H1 (cell line): Measurements from ENCODE around the gene CHMP5. TPM values are rescaled to one million over a fixed set of nuclear protein-coding genes. Genes with fewer than 3 reads are reported as not detected.

ENCODE experiments used
- CTCF ChIA-PET: fragments of 300-600 bp; sonication (Branson Sonifier 250); formaldehyde crosslinking; loops from one replicate; lab custom pipeline; 2021; ENCODE audit not compliant: partially characterized antibody; lab: Charles Lee
- POLR2A ChIA-PET: fragments of 300-600 bp; sonication (Branson Sonifier 250); formaldehyde crosslinking; loops from one replicate; lab custom pipeline; 2021; ENCODE audit warnings: inconsistent platforms; ENCODE audit not compliant: partially characterized antibody; lab: Charles Lee
- DNase-seq, 2 experiments: peaks; one replicate each; pipeline versions ENCODE4 v3.0.0 to v3.0.0-alpha.2; 2010 to 2022; ENCODE audit warnings: low spot score in 2 of 2, low read depth in 1 of 2, mixed read lengths in 1 of 2
- FAIRE-seq: peaks from 2 replicates; lab custom pipeline; 2011; peaks lifted over from hg19 to GRCh38; lab: Jason Lieb, UNC
- H2AFZ ChIP-seq: 2 replicates; pipeline ENCODE4 v1.8.1; 2012; ENCODE audit warnings: low read length, inconsistent platforms
- H2AK5ac ChIP-seq: 2 replicates; pipeline ENCODE4 v1.6.1; 2013; ENCODE audit warnings: low read depth, low read length
- H2BK120ac ChIP-seq: replicated peaks from 2 replicates; pipeline ENCODE3; 2013; ENCODE audit warnings: low read depth, low read length, inconsistent platforms
- H2BK12ac ChIP-seq: 2 replicates; pipeline ENCODE4 v1.6.1; 2013; ENCODE audit warnings: low read depth, low read length
- H2BK15ac ChIP-seq: 2 replicates; pipeline ENCODE4 v1.6.1; 2013; ENCODE audit warnings: low read length
- H2BK20ac ChIP-seq: 2 replicates; pipeline ENCODE4 v1.6.1; 2013; ENCODE audit warnings: low read length
- H2BK5ac ChIP-seq: 2 replicates; pipeline ENCODE4 v1.6.1; 2013; ENCODE audit warnings: low read depth, low read length
- H3K14ac ChIP-seq: 2 replicates; pipeline ENCODE4 v1.6.1; 2013; ENCODE audit warnings: inconsistent platforms; ENCODE audit not compliant: insufficient read length
- H3K18ac ChIP-seq: 2 replicates; pipeline ENCODE4 v1.6.1; 2013; ENCODE audit warnings: low read length; ENCODE audit errors: extremely low read depth
- H3K23ac ChIP-seq: 2 replicates; pipeline ENCODE4 v1.6.1; 2013; ENCODE audit warnings: inconsistent platforms; ENCODE audit not compliant: insufficient read length
- H3K23me2 ChIP-seq: 2 replicates; pipeline ENCODE4 v1.6.1; 2013; ENCODE audit warnings: low read depth, low read length
- H3K27ac ChIP-seq: 2 replicates; pipeline ENCODE4 v1.6.1; 2011; ENCODE audit warnings: low read depth, low read length, inconsistent platforms
- H3K27me3 ChIP-seq, 4 experiments: replicated peaks in 1 of 4; 1 replicate in 1 of 4; 2 replicates in 3 of 4; pipeline versions ENCODE4 v1.6.1 to v1.8.1; 2011 to 2013; ENCODE audit warnings: low read length in 3 of 4, mild to moderate bottlenecking in 3 of 4, inconsistent platforms in 2 of 4, mixed read lengths in 2 of 4, moderate library complexity in 1 of 4; ENCODE audit not compliant: control insufficient read depth in 3 of 4, insufficient read depth in 3 of 4; ENCODE audit errors: extremely low read depth in 1 of 4
- H3K36me3 ChIP-seq, 4 experiments: 2 replicates each; pipeline versions ENCODE4 v1.6.1 to v1.8.1; 2011 to 2013; ENCODE audit warnings: mild to moderate bottlenecking in 4 of 4, low read length in 3 of 4, moderate library complexity in 2 of 4, control low read depth in 1 of 4, inconsistent platforms in 1 of 4; ENCODE audit not compliant: insufficient read depth in 4 of 4, control insufficient read depth in 2 of 4
- H3K4ac ChIP-seq: replicated peaks from 2 replicates; pipeline ENCODE3; 2013; ENCODE audit warnings: low read length, low read depth, mixed read lengths, inconsistent platforms; ENCODE audit not compliant: insufficient read length
- H3K4me1 ChIP-seq, 4 experiments: replicated peaks in 1 of 4; 1 replicate in 1 of 4; 2 replicates in 3 of 4; pipeline versions ENCODE4 v1.6.1 to v1.8.1; 2011 to 2013; ENCODE audit warnings: low read length in 3 of 4, inconsistent platforms in 2 of 4, mixed read lengths in 1 of 4; ENCODE audit not compliant: insufficient read depth in 4 of 4, control insufficient read depth in 3 of 4
- H3K4me2 ChIP-seq, 2 experiments: 2 replicates each; pipeline versions ENCODE4 v1.6.1 to v1.8.1; 2011 to 2013; ENCODE audit warnings: low read depth in 2 of 2, low read length in 2 of 2, control low read depth in 1 of 2, inconsistent platforms in 1 of 2, mild to moderate bottlenecking in 1 of 2; ENCODE audit not compliant: insufficient read depth in 1 of 2
- H3K4me3 ChIP-seq, 4 experiments: fragments of 200-600, 300-600 bp in 1 of 4; sonication (generic), shearing (Covaris generic), sonication (Bioruptor Twin) in 1 of 4; 2 replicates each; pipeline versions ENCODE4 v1.5.1 to v1.8.1; 2011 to 2016; ENCODE audit warnings: low read length in 4 of 4, low read depth in 3 of 4, control low read depth in 2 of 4, inconsistent platforms in 2 of 4, mild to moderate bottlenecking in 2 of 4, mixed read lengths in 1 of 4, moderate library complexity in 1 of 4; ENCODE audit not compliant: insufficient read depth in 2 of 4; ENCODE audit errors: extremely low read depth in 1 of 4
- H3K56ac ChIP-seq: replicated peaks from 2 replicates; pipeline ENCODE3; 2013; ENCODE audit warnings: low read depth, mild to moderate bottlenecking, mixed read lengths, low read length, inconsistent platforms; ENCODE audit not compliant: insufficient read length
- H3K79me1 ChIP-seq: 2 replicates; pipeline ENCODE4 v1.6.1; 2013; ENCODE audit warnings: low read depth, low read length, control low read depth
- H3K79me2 ChIP-seq, 2 experiments: 2 replicates each; pipeline versions ENCODE4 v1.6.1 to v1.8.1; 2012 to 2013; ENCODE audit warnings: low read length in 2 of 2, mild to moderate bottlenecking in 2 of 2, inconsistent platforms in 1 of 2; ENCODE audit not compliant: insufficient read depth in 2 of 2, control insufficient read depth in 1 of 2
- H3K9ac ChIP-seq, 4 experiments: replicated peaks in 1 of 4; 1 replicate in 1 of 4; 2 replicates in 3 of 4; pipeline versions ENCODE4 v1.6.1 to v1.8.1; 2011 to 2013; ENCODE audit warnings: low read depth in 3 of 4, low read length in 3 of 4, control low read depth in 2 of 4, mild to moderate bottlenecking in 2 of 4, moderate library complexity in 2 of 4, inconsistent platforms in 1 of 4; ENCODE audit errors: extremely low read depth in 1 of 4
- H3K9me3 ChIP-seq, 2 experiments: 2 replicates each; pipeline versions ENCODE4 v1.6.1 to v1.8.1; 2012 to 2013; ENCODE audit warnings: mild to moderate bottlenecking in 2 of 2, moderate library complexity in 2 of 2, control low read depth in 1 of 2, inconsistent platforms in 1 of 2, low read depth in 1 of 2, low read length in 1 of 2, mixed read lengths in 1 of 2; ENCODE audit not compliant: insufficient read depth in 2 of 2
- H4K20me1 ChIP-seq, 2 experiments: replicated peaks in 1 of 2; 2 replicates each; pipeline versions ENCODE3 to v1.8.1; 2011 to 2013; ENCODE audit warnings: inconsistent platforms in 2 of 2, low read length in 2 of 2, mild to moderate bottlenecking in 1 of 2; ENCODE audit not compliant: insufficient read depth in 2 of 2, control insufficient read depth in 1 of 2
- H4K5ac ChIP-seq: 2 replicates; pipeline ENCODE4 v1.6.1; 2013; ENCODE audit warnings: low read length, low read depth, mixed read lengths, inconsistent platforms; ENCODE audit not compliant: insufficient read length
- H4K8ac ChIP-seq: 2 replicates; pipeline ENCODE4 v1.8.0; 2013; ENCODE audit warnings: mild to moderate bottlenecking, moderate library complexity, low read length, inconsistent platforms; ENCODE audit not compliant: insufficient read depth; ENCODE audit errors: extremely low read depth
- H4K91ac ChIP-seq: replicated peaks from 2 replicates; pipeline ENCODE3; 2013; ENCODE audit warnings: low read length, mixed read lengths, inconsistent platforms; ENCODE audit not compliant: insufficient read length
- CBX8 ChIP-seq: fragments of 300-800, 300-1000 bp; sonication (generic); IDR thresholded peaks from 2 replicates; pipeline ENCODE4 v1.7.1; 2016; ENCODE audit warnings: low read depth, low read length, borderline replicate concordance
- CHD1 ChIP-seq: IDR thresholded peaks from 2 replicates; pipeline ENCODE4 v1.6.1; 2012; ENCODE audit warnings: low read depth, low read length, improper control_type of control experiment
- CREB1 ChIP-seq: IDR thresholded peaks from 2 replicates; pipeline ENCODE4 v1.6.1; 2012; ENCODE audit warnings: inconsistent platforms
- JUND ChIP-seq: IDR thresholded peaks from 2 replicates; pipeline ENCODE4 v1.6.1; 2011; ENCODE audit warnings: mild to moderate bottlenecking, improper control_type of control experiment, low read length
- KDM4A ChIP-seq: IDR thresholded peaks from one replicate; pipeline ENCODE4 v1.7.1; 2012; ENCODE audit warnings: low read depth, mild to moderate bottlenecking, moderate library complexity, low read length, inconsistent platforms; ENCODE audit not compliant: severe bottlenecking
- MAFK ChIP-seq: IDR thresholded peaks from 2 replicates; pipeline ENCODE4 v1.6.1; 2012; ENCODE audit warnings: low read depth, mild to moderate bottlenecking, improper control_type of control experiment, low read length
- PHF8 ChIP-seq: fragments of 200-600 bp; sonication (generic); conservative IDR thresholded peaks from 2 replicates; pipeline ENCODE4 v1.7.1; 2012; ENCODE audit warnings: low read depth, mild to moderate bottlenecking, inconsistent platforms, low read length, moderate library complexity
- RAD21 ChIP-seq, 2 experiments: IDR thresholded peaks in 1 of 2; conservative IDR thresholded peaks in 1 of 2; 2 replicates each; pipeline ENCODE4 v1.6.1; 2011; ENCODE audit warnings: low read depth in 2 of 2, low read length in 2 of 2, improper control_type of control experiment in 1 of 2, inconsistent platforms in 1 of 2, mild to moderate bottlenecking in 1 of 2, moderate library complexity in 1 of 2
- SIX5 ChIP-seq: IDR thresholded peaks from 2 replicates; pipeline ENCODE4 v1.6.1; 2011; ENCODE audit warnings: mild to moderate bottlenecking, low read depth, low read length
- SUZ12 ChIP-seq: fragments of 200-600 bp; sonication (generic); IDR thresholded peaks from 2 replicates; pipeline ENCODE4 v1.6.1; 2012; ENCODE audit warnings: mild to moderate bottlenecking, inconsistent platforms, low read length, moderate library complexity, mixed read lengths
- WGBS, 2 experiments: shearing (Covaris generic) in 1 of 2; methylation state at CpG; one replicate each; pipeline versions ENCODE4 v1.1.6 to v1.1.7; 2013 to 2015; ENCODE audit warnings: low lambda C conversion rate in 2 of 2, mixed read lengths in 2 of 2, inconsistent platforms in 1 of 2, low coverage in 1 of 2, missing lambda C conversion rate in 1 of 2; ENCODE audit not compliant: insufficient replicate concordance in 2 of 2, insufficient coverage in 1 of 2, insufficient read length in 1 of 2; ENCODE audit errors: extremely low coverage in 1 of 2, missing lambda C conversion rate in 1 of 2; 5-methylcytosine and 5-hydroxymethylcytosine counted together
- polyA plus RNA-seq, 7 experiments: library from polyadenylated mRNA; depleted of rRNA in 3 of 7; stranded (reverse) in 5 of 7; unstranded in 2 of 7; fragments of >200 nt in 5 of 7; fragments of 200-250 nt in 2 of 7; gene quantifications; 1 replicate in 5 of 7; 2 replicates in 1 of 7; 4 replicates in 1 of 7; pipeline versions ENCODE4 v1.2.1 to v1.2.3, GENCODE V29; 2011 to 2013; ENCODE audit warnings: missing spikeins in 2 of 7, mixed read lengths in 2 of 7
- total RNA-seq: library from RNA; stranded (reverse); fragmentation: NEBNext Ultra II Directional; extraction: Animal tissue kit (Norgen Biotek cat#: 25700); gene quantifications from 2 replicates; pipeline ENCODE4 v1.2.1, GENCODE V29; 2021

CHMP5 gene
- total and polyA plus RNA-seq, 2 of the 8 experiments (the other 6 are each of a cell fraction or from before 2014, with no cell fraction given), result 25.0 to 47.3 TPM

GRCh38 chr9:33318225-33318624, 53.4 kb downstream of the CHMP5 start:
- Histone ChIP-seq H3K4me2 (no peak overlapping the region), H2BK20ac (no peak overlapping the region), H3K14ac (no peak overlapping the region), H2BK15ac (no peak overlapping the region), H3K79me2 (no peaks in the 10 kb centered on the region), H4K91ac (no peak overlapping the region), H3K23me2 (no peaks in the 10 kb centered on the region), H3K4me3 (no peak overlapping the region), H4K20me1 (peaks cover 0 to 1% of the 10 kb centered on the region in 2 experiments), H3K4me1 (no peaks in the 10 kb centered on the region), H4K5ac (no peak overlapping the region), H3K4ac (no peak overlapping the region), H3K23ac (no peak overlapping the region), H4K8ac (no peak overlapping the region), H3K36me3 (peaks cover 18 to 59% (median 42%) of the 10 kb centered on the region in 4 experiments), H2BK5ac (no peak overlapping the region), H3K27ac (no peak overlapping the region), H3K27me3 (no peaks in the 10 kb centered on the region), H3K18ac (no peak overlapping the region), H2AFZ (no peak overlapping the region), H2AK5ac (no peak overlapping the region), H3K9ac (no peak overlapping the region), H3K79me1 (no peaks in the 10 kb centered on the region), H3K56ac (no peak overlapping the region), H2BK12ac (no peak overlapping the region), H2BK120ac (no peak overlapping the region), H3K9me3 (no peaks in the 10 kb centered on the region)
- DNase-seq (no peak), FAIRE-seq (no peak)
- ChIA-PET POLR2A (interaction anchor here (0.7 to 1.3 kb wide), 2 partner anchors 14 to 20 kb away, joined by 3 read pairs; no protein-coding TSS in a partner anchor), CTCF (interaction anchor here (1.0 to 2.3 kb wide), 5 partner anchors 28 to 306 kb away, joined by 3 to 9 read pairs (median 3); partner anchors contain the start of gene NFX1)
- WGBS, 2 experiments, result 97% methylated on average over 3 of the region's 3 CpGs; no CpG with 5 or more reads in 1 of the 2 experiments
- no peak for TF ChIP-seq JUND
- no peak for TF ChIP-seq CBX8
- TF ChIP-seq PHF8, result no peak
- no peak for TF ChIP-seq SUZ12
- no peak for TF ChIP-seq KDM4A
- no peak for TF ChIP-seq RAD21 (IDR thresholded peaks at IDR 0.05 in 1 of 2, conservative IDR thresholded peaks at IDR 0.05 in 1 of 2; ENCODE audit: low read depth in 2 of 2, low read length in 2 of 2)
- TF ChIP-seq SIX5, result no peak
- TF ChIP-seq CHD1, result no peak
- TF ChIP-seq MAFK, result no peak
- TF ChIP-seq CREB1, result no peak
